HG02840 (cell line): ENCODE data around the gene PTGIS.

Source experiments
- ATAC-seq: cut with Tn5 transposase; IDR thresholded peaks from one replicate; pipeline ENCODE4 v1.9.1; 2021; ENCODE audit warnings: mild to moderate bottlenecking, moderate library complexity, moderate number of reproducible peaks; ENCODE audit not compliant: unreplicated experiment, low FRiP score

Gene PTGIS

DNA sequence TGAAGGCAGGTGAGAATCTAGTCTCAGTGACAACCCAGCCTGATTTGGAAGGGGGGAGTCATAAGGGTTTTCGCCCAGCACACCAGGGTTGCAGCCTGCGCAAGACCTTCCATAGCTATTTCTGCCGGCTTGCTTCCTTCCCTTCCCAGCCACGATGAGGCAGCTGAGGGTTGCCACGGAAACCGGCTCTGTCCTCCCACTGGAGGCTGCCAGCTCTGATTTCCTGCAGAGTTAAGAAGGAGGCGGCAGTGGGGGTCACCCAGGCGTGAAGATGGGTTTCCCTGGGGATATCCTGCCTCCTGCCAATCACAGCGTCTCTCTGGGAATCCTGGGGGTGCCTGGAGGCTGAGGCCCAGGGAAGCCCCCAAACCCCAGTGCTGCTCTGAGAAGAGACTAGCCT, 62.4 kb downstream of the PTGIS start:
- ATAC-seq, result no peak

DNA sequence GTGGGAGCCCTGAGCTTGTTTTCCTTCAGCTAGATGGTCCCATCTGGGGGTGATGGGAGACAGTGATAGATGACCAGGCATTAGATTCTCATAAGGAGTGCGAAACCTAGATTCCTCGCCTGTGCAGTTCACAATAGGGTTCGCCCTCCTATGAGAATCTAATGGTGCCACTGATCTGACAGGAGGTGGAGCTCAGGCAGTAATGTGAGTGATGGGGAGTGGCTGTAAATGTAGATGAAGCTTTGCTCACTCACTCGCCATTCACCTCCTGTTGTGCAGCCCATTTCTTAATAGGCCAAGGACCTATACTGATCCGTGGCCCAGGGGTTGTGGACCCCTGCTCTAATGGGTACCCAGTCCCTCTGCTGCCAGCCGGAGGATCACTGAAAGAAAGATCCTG, 64.8 kb downstream of the PTGIS start:
- ATAC-seq, result no peak

DNA sequence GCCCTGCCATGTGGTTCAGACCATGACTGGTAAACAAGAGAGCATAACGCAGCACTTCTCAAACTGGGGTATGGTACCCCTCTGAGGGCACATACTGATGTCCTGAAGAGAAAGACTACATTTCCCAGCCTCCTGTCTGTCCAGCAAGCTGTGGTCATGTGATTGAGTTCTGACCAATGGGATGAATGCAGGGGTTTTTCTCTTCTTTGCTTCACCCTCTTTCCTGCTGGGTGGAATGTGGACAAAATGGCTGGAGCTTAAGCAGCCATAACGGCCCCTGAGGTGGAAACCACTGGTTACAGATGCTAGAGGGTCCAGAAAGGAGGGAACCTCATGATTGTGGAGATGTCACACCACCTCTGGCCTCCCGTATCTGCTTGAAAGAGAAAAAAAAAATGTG, 66.0 kb downstream of the PTGIS start:
- no peak for ATAC-seq

DNA sequence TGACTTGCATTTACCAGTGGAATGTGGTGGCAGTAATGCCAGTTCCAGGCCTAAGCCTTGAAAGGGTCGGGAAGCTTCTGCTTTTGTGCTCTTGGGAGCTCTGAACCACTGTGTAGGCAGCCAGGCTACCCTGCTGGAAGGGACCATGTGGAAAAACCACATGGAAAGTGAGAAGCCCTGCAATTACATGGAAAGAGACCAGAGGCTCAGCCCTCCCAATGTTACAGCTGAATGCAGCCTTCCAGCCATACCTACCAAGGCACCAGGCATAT, 70.6 kb downstream of the PTGIS start:
- ATAC-seq, result no peak

DNA sequence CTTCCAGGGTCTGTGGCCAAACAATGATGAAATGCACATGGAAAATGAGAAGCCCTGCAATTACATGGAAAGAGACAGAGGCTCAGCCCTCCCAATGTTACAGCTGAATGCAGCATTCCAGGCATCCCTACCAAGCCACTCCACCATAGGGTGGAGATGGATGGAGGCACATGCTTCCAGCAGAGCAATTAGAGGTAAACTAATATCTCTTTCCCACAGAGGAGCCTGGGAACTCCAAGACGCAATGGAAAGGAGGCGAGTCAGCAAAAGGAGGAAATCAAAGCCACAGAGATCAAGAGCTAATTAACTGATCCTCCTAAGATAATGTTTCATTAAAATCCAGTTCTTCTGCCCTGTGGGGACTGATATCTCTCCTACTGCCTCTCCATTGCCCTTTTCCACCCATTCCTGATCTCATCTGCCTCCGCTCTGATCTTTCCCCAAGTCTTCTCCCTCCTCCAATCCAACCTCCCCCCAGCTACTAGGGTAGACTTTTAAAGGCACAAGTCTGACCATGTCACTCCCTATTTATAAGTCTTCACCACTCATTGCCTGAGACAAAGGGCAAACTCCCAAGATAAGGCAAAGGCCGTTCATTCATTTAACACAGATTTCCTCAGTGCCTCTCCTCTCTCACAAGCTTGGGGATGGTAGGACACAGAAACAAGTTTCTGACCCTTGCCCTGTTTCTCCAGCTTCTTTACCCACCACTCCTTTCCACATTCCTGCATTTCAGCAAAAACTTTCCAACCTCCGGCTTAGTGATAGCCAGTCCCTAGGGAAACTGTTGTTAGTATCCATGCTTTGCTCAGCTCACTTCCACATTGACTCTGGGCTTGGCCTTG, 71.2 kb downstream of the PTGIS start:
- ATAC-seq, result no peak

DNA sequence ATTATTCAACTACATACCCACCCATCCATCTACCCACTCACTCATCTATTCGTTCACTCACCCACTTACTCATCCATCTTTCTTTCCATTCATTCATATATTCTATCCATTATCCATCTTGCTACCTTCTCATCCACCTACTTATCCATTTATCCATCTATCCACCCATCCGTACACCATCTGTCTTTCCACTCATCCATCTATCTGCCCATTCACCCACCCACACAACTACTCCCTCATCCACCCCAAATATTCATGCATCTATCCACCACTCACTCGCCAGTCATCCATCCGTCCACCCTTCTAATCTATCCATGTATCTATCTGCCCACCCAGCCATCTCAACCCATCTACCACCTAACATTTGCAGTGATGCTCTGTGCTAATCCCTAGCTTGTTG, 71.9 kb downstream of the PTGIS start:
- no peak for ATAC-seq

DNA sequence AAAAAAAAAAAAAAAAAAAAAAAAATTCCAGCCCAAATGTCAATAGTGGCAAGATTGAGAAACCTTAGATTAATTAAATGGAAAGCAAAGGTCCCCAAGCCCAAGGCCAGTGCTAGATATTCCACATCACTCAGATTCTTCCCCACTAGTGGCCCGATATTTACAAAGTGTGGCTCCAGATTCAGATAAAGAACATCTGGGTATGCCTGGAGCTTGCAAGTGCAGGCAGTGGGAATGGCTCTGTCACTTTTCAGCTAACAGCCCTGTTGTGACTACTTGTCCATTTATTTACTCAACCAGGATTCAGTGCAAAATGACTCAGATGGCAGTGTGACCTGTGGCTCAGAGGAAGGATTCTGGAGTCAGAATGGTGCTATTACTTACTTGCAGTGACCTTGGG, 77.2 kb downstream of the PTGIS start:
- ATAC-seq, result no peak

DNA sequence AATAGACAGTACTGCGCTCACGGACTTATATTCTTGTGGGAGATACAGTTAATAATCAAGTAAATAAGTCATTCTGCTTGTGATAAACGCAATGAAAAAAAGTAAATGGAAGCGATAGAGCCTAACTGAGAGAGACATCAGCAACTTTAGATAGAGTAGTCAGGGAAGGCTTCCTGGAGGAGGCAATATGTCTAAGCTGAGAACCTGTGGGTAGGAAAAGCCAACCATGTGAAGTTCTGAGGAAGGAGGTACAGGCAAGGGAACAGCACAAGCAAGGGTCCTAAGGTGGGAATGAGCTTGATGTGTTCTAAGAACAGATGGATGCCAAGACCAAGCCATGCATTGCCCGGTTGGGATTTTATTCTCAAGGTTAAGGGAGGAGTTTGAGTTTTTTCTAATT, 78.2 kb downstream of the PTGIS start:
- no peak for ATAC-seq

DNA sequence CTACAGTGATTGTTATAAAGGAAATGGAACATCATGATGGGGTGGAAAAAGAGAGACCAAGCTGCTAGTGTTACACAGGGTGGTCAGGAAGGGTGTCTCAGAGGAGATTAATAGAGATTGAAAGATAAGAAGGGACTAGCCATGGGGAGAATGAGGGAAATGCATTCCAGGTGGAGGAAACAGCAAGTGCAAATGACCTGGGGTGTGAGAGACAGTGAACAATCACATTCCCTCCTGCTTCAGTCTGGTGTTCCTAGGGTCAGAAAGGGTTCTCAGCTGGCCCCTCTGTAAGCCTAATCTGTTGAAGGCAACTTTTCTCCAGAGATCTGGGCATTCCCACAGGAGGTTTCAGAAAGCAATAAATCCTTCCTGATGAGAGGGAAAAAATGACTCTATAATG, 81.9 kb downstream of the PTGIS start:
- no peak for ATAC-seq

DNA sequence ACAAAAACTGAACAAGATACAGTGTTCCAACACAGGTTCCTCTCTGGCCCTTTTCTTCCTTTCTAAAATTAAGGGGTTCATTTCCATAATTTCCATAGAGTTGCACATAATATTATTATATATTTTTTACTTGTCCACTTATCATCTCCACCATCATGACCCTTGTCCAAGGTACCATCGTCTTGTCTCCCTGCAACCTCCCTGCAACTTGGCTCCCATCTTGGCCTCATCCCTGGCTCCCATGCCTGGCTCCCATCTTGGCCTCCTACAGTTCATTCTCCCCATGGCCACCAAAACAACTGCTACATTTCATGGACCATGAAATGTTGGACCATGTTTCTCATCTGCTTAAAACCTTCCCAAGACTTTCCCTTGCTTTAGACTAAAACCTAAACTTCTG, 82.4 kb downstream of the PTGIS start:
- no peak for ATAC-seq

DNA sequence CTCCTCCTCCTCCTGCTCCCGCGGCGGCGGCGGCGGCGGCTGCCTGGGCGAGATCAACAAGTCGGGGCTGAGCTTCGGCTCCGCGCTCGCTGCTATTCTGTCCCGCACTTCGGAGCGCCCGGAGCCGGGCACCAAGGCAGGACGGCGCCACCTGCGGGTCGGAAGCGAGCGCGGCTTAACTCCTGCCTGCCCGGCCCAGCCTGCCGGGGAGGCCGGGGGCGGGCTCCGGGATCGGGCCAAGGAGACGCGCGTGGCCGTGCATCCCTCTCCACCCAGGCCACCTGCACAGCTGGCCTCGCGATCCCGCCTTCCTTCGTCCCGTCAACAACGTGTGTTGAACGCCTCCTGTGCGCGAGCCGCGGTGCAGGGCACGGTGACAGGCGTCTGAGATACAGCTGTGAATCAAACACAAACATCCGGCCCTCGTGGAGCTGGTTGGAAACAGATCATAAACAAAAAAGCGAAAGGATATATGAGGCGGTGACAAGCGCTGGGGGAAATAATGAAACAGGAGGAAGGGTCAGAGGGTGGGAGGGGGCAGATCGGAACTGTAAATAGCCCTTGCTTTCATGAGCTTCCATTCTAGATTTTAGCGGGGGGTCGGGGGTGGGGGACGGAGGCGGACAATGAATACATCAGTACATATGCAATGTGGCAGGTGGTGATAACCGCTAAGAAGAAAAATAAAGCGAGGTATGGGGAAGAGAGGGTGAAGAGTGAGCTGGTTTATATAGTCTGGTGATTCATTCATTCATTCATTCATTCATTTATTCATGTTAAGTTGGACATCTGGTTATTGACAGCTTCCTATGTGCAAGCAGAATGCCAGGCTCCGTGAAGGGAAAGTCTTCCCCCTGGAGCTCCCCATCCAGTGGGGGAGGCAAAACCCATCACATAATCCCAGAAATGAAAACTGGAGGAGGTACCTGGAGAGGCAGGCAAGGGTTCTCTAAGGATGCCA, 83.5 kb downstream of the PTGIS start:
- no peak for ATAC-seq

DNA sequence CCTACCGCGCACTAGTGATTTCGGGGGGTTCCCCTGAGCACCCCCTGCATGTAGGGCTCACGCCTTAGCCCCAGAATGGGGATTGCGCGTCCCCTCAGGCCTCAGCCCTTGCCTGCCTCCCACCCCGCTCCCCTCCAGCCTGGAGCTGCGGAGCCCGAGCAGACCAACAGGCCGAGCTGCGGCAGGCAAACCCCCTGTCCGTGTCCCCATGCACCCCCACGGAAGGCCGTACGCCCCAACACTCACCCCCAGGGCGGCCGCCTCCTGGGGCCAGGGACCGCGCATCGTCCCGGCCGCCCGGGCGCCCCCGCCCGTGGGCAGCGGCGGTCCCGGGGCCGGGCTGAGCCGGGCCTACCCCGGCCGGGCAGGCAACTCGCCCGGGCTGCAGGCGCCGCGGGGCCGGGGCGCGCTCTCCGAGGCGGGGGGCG, 84.2 kb downstream of the PTGIS start:
- no peak for ATAC-seq

DNA sequence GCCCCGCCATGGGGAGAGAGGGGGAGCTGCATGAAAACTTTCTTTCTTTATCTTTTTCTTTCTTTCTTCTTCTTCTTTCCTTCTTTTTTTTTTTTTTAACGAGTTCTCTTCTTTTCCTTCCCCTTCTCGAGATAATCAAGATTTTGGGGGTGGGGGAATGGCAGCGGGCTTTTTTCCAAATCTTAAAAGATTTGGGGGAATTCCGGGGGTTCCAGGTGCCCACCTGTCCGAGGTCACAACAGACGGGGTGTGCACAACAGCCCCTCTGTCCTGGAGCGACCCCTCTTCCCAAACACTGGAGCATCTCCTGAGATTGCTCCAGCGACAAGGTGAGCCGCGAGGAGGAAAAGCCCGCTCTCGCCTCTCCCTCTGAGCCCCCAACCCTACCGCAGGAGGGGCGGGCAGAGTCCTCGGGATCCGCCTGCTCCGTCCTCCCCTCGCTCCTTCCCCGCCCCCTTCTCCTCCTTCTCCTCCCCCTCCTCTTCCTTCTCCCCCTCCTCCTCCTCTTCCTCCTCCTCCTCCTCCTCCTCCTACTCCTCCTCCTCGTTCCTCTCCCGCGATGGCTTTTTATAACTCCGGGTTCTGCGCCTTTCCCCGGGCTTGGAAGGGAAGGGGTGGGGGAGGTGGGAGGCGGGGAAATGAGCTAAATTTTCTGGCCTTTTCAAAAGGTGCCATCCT, 84.8 kb downstream of the PTGIS start:
- no peak for ATAC-seq

DNA sequence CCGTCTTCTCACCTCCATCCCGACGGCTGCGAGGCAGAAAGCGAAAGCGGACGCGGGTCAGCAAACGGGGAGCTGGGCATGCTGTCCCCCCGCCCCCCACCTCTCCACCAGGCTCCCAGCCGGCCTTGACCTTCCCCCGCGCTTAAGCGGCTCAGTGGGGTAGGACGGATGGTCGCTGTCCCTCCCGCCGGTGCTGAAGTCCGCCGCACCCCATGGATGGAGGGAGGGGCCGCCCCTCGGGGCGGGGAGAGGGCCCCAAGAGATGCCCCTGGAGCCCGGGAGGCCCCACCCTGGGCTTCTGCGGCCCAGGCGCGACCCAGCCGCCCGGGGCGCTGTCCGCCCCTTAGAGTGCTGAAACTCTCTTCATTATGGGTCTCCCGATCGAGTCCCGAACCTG, 85.3 kb downstream of the PTGIS start, which contains the start of gene KCNB1:
Gene KCNB1 (minus strand): TSS at position 48 of the 397 bp plus-strand sequence. CDS start 188 bp downstream, outside the sequence.
- no peak for ATAC-seq

DNA sequence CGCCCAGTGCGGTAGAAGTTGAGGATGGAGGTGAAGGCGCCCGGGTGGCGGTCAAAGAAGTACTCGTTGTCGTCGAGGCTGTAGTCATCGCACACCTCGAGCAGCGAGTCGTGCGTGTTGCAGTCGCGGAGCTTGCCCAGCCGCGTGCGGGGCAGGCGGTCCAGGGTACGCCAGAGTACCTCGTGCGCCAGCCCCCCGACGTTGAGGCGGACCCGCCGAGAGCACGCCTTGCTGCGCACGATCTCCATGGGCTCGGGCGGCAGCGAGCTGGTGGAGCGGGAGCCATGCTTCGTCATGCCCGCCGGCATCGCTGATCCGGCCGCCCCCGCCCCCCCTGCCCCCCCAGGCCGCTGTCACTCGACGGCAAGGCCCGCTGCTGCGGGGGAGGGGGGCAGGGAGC, 85.8 kb downstream of the PTGIS start:
- ATAC-seq, result no peak

DNA sequence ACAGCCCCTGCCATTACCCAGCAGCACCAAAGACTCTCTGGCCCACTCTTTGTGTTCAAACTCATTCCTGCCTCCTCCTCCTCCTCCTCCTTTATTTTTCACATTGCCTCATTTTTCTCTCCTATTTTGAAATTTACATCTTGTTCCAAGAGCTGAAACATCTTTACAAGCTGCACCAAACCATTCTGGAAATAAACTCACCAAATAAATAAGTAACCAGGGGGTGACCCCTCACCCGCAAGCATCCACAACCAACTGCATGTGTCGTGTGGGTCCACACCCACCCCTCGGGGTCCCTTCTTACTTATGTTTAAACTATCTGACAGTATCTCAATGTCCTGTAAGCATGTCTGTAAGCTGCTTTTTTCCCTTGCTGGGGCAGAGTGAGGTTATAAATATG, 86.8 kb downstream of the PTGIS start:
- no peak for ATAC-seq

DNA sequence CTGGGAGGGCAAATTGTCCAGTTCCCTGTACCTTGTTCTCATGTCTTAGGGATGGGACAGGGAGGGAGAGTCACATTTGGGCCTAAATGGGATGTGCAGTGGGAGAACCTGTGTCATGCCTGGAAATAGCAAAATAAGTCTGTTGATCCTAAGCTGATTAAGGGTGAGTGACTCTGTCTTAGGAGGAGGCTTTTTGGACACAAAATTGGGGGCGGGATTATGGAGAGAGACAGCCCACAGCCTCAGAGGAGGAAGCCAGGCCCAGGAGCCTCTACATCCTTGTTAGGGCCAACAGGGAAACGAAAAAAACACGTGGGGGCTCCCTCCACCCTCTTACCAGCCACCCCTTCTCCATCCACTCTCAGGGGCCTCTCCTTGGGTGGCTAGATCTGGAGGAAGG, 87.7 kb downstream of the PTGIS start:
- ATAC-seq, result no peak

DNA sequence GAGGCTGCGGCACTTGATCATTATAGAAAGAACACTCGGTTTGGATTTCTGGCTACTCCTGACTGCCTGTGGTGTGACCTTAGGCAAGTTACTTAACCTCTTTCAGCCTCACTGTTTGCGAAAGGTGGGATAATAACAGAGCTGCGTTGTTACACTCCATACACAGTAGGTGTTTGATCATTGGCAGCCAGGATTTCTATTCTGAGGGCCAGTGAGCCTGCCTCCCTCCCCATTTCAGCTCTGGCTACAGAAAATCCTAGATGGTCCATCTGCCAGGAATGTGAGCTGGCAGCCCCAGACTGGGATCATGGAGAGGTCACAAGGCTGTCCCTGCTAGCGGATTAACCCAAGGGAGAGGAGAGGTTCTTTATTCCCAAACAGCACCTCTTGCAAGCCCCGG, 88.2 kb downstream of the PTGIS start:
- ATAC-seq, result no peak

DNA sequence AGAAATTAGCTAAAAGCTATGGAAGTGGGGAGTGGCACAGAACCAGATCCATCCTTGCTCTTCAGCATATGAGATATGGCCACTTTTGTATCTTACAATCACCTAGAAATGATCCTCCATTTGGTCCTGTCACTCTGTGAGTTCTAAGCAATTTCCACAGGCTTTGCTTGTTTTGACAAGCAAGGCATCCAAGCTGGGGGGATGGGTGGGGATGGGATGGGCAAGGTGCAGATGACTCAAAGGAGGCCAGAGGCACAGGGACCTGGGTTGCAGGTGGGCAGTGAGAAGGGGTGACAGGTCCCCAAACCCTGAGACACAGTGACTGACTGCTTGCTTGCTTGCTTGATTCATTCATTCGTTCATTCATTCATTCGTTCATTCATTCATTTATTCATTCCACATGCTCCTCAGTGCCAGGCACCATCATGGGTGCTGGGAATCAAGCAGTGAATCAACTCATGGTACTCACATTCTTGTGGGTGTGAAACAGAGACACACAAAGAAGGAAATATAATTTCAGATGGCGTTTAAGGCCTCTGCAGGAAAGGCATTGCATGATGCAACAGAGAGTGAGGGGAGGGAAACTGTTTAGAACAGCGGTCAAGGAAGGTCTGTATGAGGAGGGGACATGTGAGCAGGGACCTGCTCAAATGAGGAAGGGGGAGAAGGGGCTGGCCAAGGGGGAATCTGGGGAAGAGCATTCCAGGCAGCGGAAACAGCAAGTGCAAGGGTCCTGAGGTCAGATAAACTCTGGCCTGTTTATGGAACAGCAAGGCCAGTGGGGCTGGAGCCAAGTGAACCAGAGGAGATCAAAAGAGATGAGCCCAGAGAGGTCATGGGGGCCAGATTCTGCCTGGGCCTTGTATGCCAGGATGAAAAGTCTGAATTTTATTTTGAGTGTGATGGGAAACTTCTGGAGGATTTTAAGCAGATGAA, 88.9 kb downstream of the PTGIS start:
- ATAC-seq, result no peak

DNA sequence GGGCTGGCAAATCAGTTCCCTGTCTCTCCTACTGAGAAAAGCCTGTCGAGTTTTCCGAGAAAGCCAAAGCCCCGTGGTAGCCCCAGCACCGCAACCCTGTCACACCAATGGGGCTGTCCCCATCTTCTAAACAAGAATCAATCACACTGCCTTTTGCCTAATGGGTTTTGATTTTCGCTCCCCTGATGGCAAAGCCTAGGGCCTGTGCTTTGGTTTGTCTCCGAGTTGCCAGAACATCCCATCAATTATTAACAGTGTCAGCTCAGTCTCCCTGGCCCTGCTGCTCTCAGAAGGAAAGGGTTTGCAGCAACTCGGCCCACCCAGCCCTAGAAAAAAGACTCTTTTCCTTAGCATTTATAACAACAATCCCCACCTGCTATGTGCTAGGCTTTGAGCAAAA, 89.7 kb downstream of the PTGIS start:
- no peak for ATAC-seq
